H1 (cell line): ENCODE results near the gene IL9. TPM values are rescaled to one million over a fixed set of nuclear protein-coding genes. Genes with fewer than 3 reads are reported as not detected.

ENCODE experiments used
- FOSL1 ChIP-seq: IDR thresholded peaks from 2 replicates; pipeline ENCODE4 v1.6.1; 2011; ENCODE audit warnings: mild to moderate bottlenecking, low read depth, low read length, moderate library complexity; ENCODE audit not compliant: insufficient read depth
- KDM1A ChIP-seq: fragments of 200-600, 300-600 bp; sonication (generic); IDR thresholded peaks from 2 replicates; pipeline ENCODE4 v1.7.1; 2016; ENCODE audit warnings: mild to moderate bottlenecking, low read length, borderline replicate concordance
- KDM4A ChIP-seq: IDR thresholded peaks from one replicate; pipeline ENCODE4 v1.7.1; 2012; ENCODE audit warnings: low read depth, mild to moderate bottlenecking, moderate library complexity, low read length, inconsistent platforms; ENCODE audit not compliant: severe bottlenecking
- PHF8 ChIP-seq: fragments of 200-600 bp; sonication (generic); conservative IDR thresholded peaks from 2 replicates; pipeline ENCODE4 v1.7.1; 2012; ENCODE audit warnings: low read depth, mild to moderate bottlenecking, inconsistent platforms, low read length, moderate library complexity
- RNF2 ChIP-seq: fragments of 200-900, 300-1000 bp; sonication (generic); IDR thresholded peaks from 2 replicates; pipeline ENCODE4 v1.7.1; 2016; ENCODE audit warnings: borderline replicate concordance, low read depth, mild to moderate bottlenecking, antibody characterized with exemption, low read length; ENCODE audit not compliant: poor library complexity, severe bottlenecking; ENCODE audit errors: missing control alignments
- SRF ChIP-seq: IDR thresholded peaks from 2 replicates; pipeline ENCODE4 v1.6.1; 2011; ENCODE audit warnings: mild to moderate bottlenecking, low read depth, low read length, moderate library complexity
- polyA plus RNA-seq, 7 experiments: library from polyadenylated mRNA; depleted of rRNA in 3 of 7; stranded (reverse) in 5 of 7; unstranded in 2 of 7; fragments of >200 nt in 5 of 7; fragments of 200-250 nt in 2 of 7; gene quantifications; 1 replicate in 5 of 7; 2 replicates in 1 of 7; 4 replicates in 1 of 7; pipeline versions ENCODE4 v1.2.1 to v1.2.3, GENCODE V29; 2011 to 2013; ENCODE audit warnings: missing spikeins in 2 of 7, mixed read lengths in 2 of 7
- total RNA-seq: library from RNA; stranded (reverse); fragmentation: NEBNext Ultra II Directional; extraction: Animal tissue kit (Norgen Biotek cat#: 25700); gene quantifications from 2 replicates; pipeline ENCODE4 v1.2.1, GENCODE V29; 2021

IL9 gene
- total and polyA plus RNA-seq, 2 of the 8 experiments (the other 6 are each of a cell fraction or from before 2014, with no cell fraction given), result not detected

GRCh38 chr5:135847976-135848375, 47.7 kb downstream of the IL9 start (continued):
- TF ChIP-seq PHF8 (no peak), SRF (no peak), FOSL1 (no peak), KDM1A (no peak), KDM4A (no peak), RNF2 (no peak)
